ENCODE data around the gene HAUS3.

Gene HAUS3

DNA sequence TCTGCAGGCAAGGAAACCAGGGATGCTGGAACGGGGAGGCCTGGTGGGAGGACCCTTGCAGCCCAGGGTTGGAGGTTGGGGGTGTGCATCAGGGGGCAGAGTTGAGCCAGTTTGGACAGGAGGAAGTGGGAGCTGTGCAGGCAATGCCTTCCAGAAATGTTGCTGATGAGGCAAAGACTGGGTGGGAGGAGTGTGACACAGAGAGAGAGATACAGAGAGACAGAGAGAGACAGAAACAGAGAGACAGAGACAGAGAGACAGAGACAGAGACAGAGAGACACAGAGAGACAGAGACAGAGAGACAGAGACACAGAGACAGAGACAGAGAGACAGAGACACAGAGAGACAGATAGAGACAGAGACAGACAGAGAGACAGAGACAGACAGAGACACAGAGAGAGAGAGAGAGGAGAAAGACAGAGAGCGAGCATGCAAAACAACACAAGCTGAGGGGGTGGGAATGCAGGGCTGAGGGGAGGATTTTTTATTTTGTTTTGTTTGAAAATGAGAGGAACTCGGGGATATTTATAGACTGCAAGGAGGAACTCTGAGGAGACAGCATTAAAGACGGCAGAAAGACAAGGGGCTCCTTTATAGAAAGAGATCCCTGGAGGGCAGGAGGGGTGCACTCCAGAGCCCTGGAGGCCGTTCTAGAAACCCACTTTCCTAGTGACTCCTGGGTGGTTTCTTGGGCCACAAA, 1.9 kb upstream of the HAUS3 start:
- Histone ChIP-seq H3K9me3 (ENCODE audit: insufficient read depth, low read length) (no peaks in the 10 kb centered on the region), H2AFZ (ENCODE audit: low read depth, low read length, severe bottlenecking) (no peak overlapping the region), H3K79me2 (ENCODE audit: insufficient read depth, low read length) (peaks cover 28% of the 10 kb centered on the region), H3F3A (ENCODE audit: insufficient read depth) (no peaks in the 10 kb centered on the region), H3K36me3 (ENCODE audit: low read length) (peaks cover 6% of the 10 kb centered on the region; the same call in 1 of the 2 replicates), H3K9ac (ENCODE audit: low read length) (no peak overlapping the region), H4K20me1 (ENCODE audit: low read depth, low read length) (peaks cover 18% of the 10 kb centered on the region; the same call in 1 of the 2 replicates), H3K4me3 (ENCODE audit: insufficient read depth, low read length, poor library complexity, severe bottlenecking) (no peak overlapping the region), H3K27ac (ENCODE audit: low read depth, low read length) (no peak overlapping the region), H3K4me2 (ENCODE audit: low read depth, low read length, poor library complexity, severe bottlenecking) (no peak overlapping the region), H3K27me3 (ENCODE audit: low read length) (no peaks in the 10 kb centered on the region), H3K9me2 (replicated peaks; ENCODE audit: insufficient read depth, low read length) (no peaks in the 10 kb centered on the region)
- TF ChIP-seq EZH2phosphoT487 (conservative IDR thresholded peaks at IDR 0.05; ENCODE audit: low read length), result no peak
- TF ChIP-seq, protein P1, sequence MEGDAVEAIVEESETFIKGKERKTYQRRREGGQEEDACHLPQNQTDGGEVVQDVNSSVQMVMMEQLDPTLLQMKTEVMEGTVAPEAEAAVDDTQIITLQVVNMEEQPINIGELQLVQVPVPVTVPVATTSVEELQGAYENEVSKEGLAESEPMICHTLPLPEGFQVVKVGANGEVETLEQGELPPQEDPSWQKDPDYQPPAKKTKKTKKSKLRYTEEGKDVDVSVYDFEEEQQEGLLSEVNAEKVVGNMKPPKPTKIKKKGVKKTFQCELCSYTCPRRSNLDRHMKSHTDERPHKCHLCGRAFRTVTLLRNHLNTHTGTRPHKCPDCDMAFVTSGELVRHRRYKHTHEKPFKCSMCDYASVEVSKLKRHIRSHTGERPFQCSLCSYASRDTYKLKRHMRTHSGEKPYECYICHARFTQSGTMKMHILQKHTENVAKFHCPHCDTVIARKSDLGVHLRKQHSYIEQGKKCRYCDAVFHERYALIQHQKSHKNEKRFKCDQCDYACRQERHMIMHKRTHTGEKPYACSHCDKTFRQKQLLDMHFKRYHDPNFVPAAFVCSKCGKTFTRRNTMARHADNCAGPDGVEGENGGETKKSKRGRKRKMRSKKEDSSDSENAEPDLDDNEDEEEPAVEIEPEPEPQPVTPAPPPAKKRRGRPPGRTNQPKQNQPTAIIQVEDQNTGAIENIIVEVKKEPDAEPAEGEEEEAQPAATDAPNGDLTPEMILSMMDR (IDR thresholded peaks at IDR 0.05; ENCODE audit: insufficient read depth, low read length, poor library complexity, severe bottlenecking), result no peak

DNA sequence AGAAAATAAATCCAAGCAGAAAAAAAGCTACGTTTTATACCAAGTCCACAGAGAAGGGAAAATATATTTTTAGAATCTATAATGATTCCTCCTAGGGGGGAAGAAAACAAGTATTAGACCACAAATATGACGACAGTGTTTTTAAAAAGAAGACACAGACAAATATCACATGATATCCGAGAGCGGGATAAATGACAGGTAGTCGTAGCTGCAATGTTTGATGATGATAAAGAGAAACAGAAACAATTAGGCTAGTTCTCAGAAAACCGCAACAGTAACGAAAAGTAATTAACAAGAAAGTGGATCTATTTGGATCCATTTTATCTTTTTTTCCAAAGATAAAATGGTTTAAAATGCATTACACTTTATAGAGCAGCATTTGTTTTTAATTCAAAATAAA, 918 bp downstream of the HAUS3 start:
- Histone ChIP-seq H2AFZ (ENCODE audit: low read depth, low read length, severe bottlenecking) (no peak overlapping the region), H3K36me3 (ENCODE audit: low read length) (peaks cover 13% of the 10 kb centered on the region), H3K4me2 (ENCODE audit: low read depth, low read length, poor library complexity, severe bottlenecking) (peak overlapping the region; percentile 81), H3K27me3 (ENCODE audit: low read length) (no peaks in the 10 kb centered on the region), H3K9ac (ENCODE audit: low read length) (peak overlapping the region; percentile 81), H3F3A (ENCODE audit: insufficient read depth) (no peaks in the 10 kb centered on the region), H3K9me2 (replicated peaks; ENCODE audit: insufficient read depth, low read length) (no peaks in the 10 kb centered on the region), H4K20me1 (ENCODE audit: low read depth, low read length) (peaks cover 18% of the 10 kb centered on the region; the same call in 1 of the 2 replicates), H3K9me3 (ENCODE audit: insufficient read depth, low read length) (no peaks in the 10 kb centered on the region), H3K79me2 (ENCODE audit: insufficient read depth, low read length) (peaks cover 47% of the 10 kb centered on the region), H3K4me3 (ENCODE audit: insufficient read depth, low read length, poor library complexity, severe bottlenecking) (peak overlapping the region; percentile 73), H3K27ac (ENCODE audit: low read depth, low read length) (peak overlapping the region; percentile 61)
- TF ChIP-seq EZH2phosphoT487 (conservative IDR thresholded peaks at IDR 0.05; ENCODE audit: low read length), result no peak
- TF ChIP-seq, protein P1 (IDR thresholded peaks at IDR 0.05; ENCODE audit: insufficient read depth, low read length, poor library complexity, severe bottlenecking), result no peak

DNA sequence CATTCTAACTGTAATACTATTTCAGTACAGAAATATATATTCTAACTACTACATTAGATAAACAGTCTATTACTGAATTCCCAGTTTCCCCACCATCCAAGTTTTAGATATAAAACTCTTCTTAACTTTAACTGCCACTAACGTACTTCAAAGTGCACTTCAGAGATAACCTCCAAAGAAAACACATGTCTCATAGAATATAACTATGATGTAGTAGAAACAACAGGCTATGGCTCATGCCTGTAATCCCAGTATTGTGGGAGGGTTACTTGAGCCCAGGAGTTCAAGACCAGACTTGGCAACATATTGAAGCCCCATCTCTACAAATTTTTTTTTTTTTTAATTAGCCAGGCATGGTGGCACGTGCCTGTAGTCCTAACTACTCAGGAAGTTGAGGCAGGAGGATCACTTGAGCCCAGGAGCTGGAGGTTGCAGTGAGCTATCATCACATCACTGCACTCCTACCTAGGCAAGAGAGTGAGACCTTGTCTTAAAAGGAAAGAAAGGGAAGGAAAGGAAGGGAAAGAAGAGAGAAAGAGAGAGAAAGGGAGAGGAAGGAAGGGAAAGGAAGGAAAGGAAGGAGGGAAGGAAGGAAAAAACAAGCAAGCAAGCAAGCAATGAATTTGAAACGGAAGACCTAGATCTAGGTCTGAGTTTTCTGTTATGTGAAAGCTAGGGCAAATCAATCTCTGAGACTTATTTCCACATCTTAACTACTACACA, 4.8 kb downstream of the HAUS3 start:
- Histone ChIP-seq H3K4me3 (ENCODE audit: insufficient read depth, low read length, poor library complexity, severe bottlenecking) (no peak overlapping the region), H3K79me2 (ENCODE audit: insufficient read depth, low read length) (peaks cover 57% of the 10 kb centered on the region), H3K9me2 (replicated peaks; ENCODE audit: insufficient read depth, low read length) (no peaks in the 10 kb centered on the region), H3K36me3 (ENCODE audit: low read length) (peaks cover 28% of the 10 kb centered on the region), H3F3A (ENCODE audit: insufficient read depth) (peaks cover 3% of the 10 kb centered on the region; the same call in 1 of the 2 replicates), H3K4me2 (ENCODE audit: low read depth, low read length, poor library complexity, severe bottlenecking) (peak overlapping the region; percentile 81), H4K20me1 (ENCODE audit: low read depth, low read length) (peaks cover 18% of the 10 kb centered on the region), H3K9me3 (ENCODE audit: insufficient read depth, low read length) (no peaks in the 10 kb centered on the region), H3K27me3 (ENCODE audit: low read length) (no peaks in the 10 kb centered on the region), H3K9ac (ENCODE audit: low read length) (no peak overlapping the region), H3K27ac (ENCODE audit: low read depth, low read length) (no peak overlapping the region), H2AFZ (ENCODE audit: low read depth, low read length, severe bottlenecking) (no peak overlapping the region)
- TF ChIP-seq, protein P1 (IDR thresholded peaks at IDR 0.05; ENCODE audit: insufficient read depth, low read length, poor library complexity, severe bottlenecking), result no peak
- no peak for TF ChIP-seq EZH2phosphoT487 (conservative IDR thresholded peaks at IDR 0.05; ENCODE audit: low read length)
